OCI-LY7 (cell line): ENCODE data around the gene RBM20. TPM values are rescaled to one million over a fixed set of nuclear protein-coding genes. Genes with fewer than 3 reads are reported as not detected.
A peak's percentile ranks its signal among the peaks of the same experiment; 100 is the strongest.
"Not testable (repeated sequence)": the region's sequence is repeated elsewhere in the genome, so short reads cannot be mapped to it uniquely, and the experiment has no call there.

Source experiments
- BruUV-seq: library from RNA; stranded (reverse); fragments of 400-500 nt; replicated peaks from 2 replicates; lab custom pipeline; 2021; lab: Mats Ljungman, UMichigan
- CTCF ChIA-PET: fragments of 300-600 bp; sonication (Branson Sonifier 250); formaldehyde crosslinking; loops from one replicate; lab custom pipeline; 2022; ENCODE audit warnings: antibody characterized with exemption; ENCODE audit not compliant: unreplicated experiment; lab: Charles Lee
- POLR2A ChIA-PET: fragments of 300-600 bp; sonication (Branson Sonifier 250); formaldehyde crosslinking; loops from one replicate; lab custom pipeline; 2022; ENCODE audit warnings: antibody characterized with exemption; lab: Charles Lee
- DNase-seq: peaks from one replicate; pipeline ENCODE4 v3.0.0-alpha.2; 2015; ENCODE audit warnings: low spot score
- H2AFZ ChIP-seq: fragments of 200-600 bp; sonication (generic), shearing (Covaris generic); 2 replicates; pipeline ENCODE4 v1.6.1; 2014; ENCODE audit warnings: mild to moderate bottlenecking, antibody characterized with exemption, low read length, moderate library complexity
- H3K27ac ChIP-seq: fragments of 200-600 bp; sonication (generic); 2 replicates; pipeline ENCODE4 v1.5.1; 2014; ENCODE audit warnings: mixed run types, low read depth, mild to moderate bottlenecking, moderate library complexity, low read length, inconsistent platforms; ENCODE audit not compliant: poor library complexity, severe bottlenecking
- H3K36me3 ChIP-seq: fragments of 200-600 bp; sonication (generic); 2 replicates; pipeline ENCODE4 v1.6.1; 2014; ENCODE audit warnings: mild to moderate bottlenecking, antibody characterized with exemption, low read length, moderate library complexity, mixed read lengths; ENCODE audit not compliant: insufficient read depth
- H3K4me1 ChIP-seq: fragments of 200-600 bp; sonication (generic); 2 replicates; pipeline ENCODE4 v1.5.1; 2014; ENCODE audit warnings: mild to moderate bottlenecking, low read length; ENCODE audit not compliant: insufficient read depth, poor library complexity, severe bottlenecking
- H3K4me2 ChIP-seq: fragments of 200-600 bp; sonication (generic); 2 replicates; pipeline ENCODE4 v1.6.1; 2014; ENCODE audit warnings: mild to moderate bottlenecking, low read length
- H3K4me3 ChIP-seq: fragments of 200-600 bp; sonication (generic); 2 replicates; pipeline ENCODE4 v1.5.1; 2014; ENCODE audit warnings: mild to moderate bottlenecking, low read depth, low read length; ENCODE audit not compliant: poor library complexity, severe bottlenecking
- H3K79me2 ChIP-seq: fragments of 200-600 bp; sonication (generic); 2 replicates; pipeline ENCODE4 v1.6.1; 2016; ENCODE audit warnings: low read depth, mild to moderate bottlenecking, low read length, moderate library complexity, mixed read lengths; ENCODE audit not compliant: insufficient read depth
- H3K9me2 ChIP-seq: fragments of 200-600 bp; sonication (generic); 2 replicates; pipeline ENCODE4 v1.6.1; 2016; ENCODE audit warnings: mild to moderate bottlenecking, low read length, mixed read lengths; ENCODE audit not compliant: insufficient read depth
- H3K9me3 ChIP-seq: fragments of 200-600 bp; sonication (generic); 2 replicates; pipeline ENCODE4 v1.6.1; 2014; ENCODE audit warnings: mild to moderate bottlenecking, mixed run types, low read length, mixed read lengths
- H4K20me1 ChIP-seq: fragments of 200-600 bp; sonication (generic); 2 replicates; pipeline ENCODE4 v1.6.1; 2014; ENCODE audit warnings: mild to moderate bottlenecking, antibody characterized with exemption, low read length, moderate library complexity, mixed read lengths; ENCODE audit not compliant: insufficient read depth
- CTCF ChIP-seq: fragments of 200-600 bp; sonication (generic); conservative IDR thresholded peaks from 2 replicates; pipeline ENCODE4 v1.5.1; 2014; ENCODE audit warnings: mild to moderate bottlenecking, antibody characterized with exemption, low read length, moderate library complexity, mixed read lengths
- EZH2phosphoT487 ChIP-seq: fragments of 200-600 bp; sonication (generic); IDR thresholded peaks from 2 replicates; pipeline ENCODE4 v1.6.1; 2018; ENCODE audit warnings: low read depth, borderline replicate concordance, mild to moderate bottlenecking, mixed run types, antibody characterized with exemption, low read length, moderate library complexity, mixed read lengths
- intact Hi-C: fragments of 100-400 bp; cut with micrococcal nuclease; formaldehyde crosslinking; loops from one replicate; pipeline ENCODE4 v1.10.0; 2022; ENCODE audit not compliant: unreplicated experiment
- total RNA-seq, 2 experiments: library from RNA; depleted of rRNA in 1 of 2; stranded (reverse); fragments of >200 nt in 1 of 2; shearing (Covaris generic) in 1 of 2; gene quantifications; 2 replicates each; pipeline ENCODE4 v1.2.3, GENCODE V29; 2014 to 2022

The RBM20 gene
- total RNA-seq, 2 experiments from 2014 or later, result 0.35 to 1.0 TPM

GRCh38 chr10:110639858-110640257, 4.3 kb upstream of the RBM20 start:
- DNase-seq, H3K36me3 ChIP-seq, H3K27ac ChIP-seq, H3K4me2 ChIP-seq, H3K9me2 ChIP-seq, H3K9me3 ChIP-seq, H2AFZ ChIP-seq, H4K20me1 ChIP-seq, H3K79me2 ChIP-seq, BruUV-seq, H3K4me3 ChIP-seq: not testable (repeated sequence)
- peaks cover 34% of the 10 kb centered on the region for H3K4me1 ChIP-seq
- ChIA-PET CTCF (interaction anchor here (1.0 kb wide), 1 partner anchor 10 kb away, joined by 3 read pairs; no protein-coding TSS in a partner anchor), POLR2A (interaction anchor here (0.6 to 2.0 kb wide), 4 partner anchors 9 to 87 kb away, joined by 3 to 9 read pairs (median 6); no protein-coding TSS in a partner anchor)
- intact Hi-C loops, result loop anchor here (5.0 to 10.0 kb wide), 2 partner anchors 42 to 725 kb away; no protein-coding TSS in a partner anchor

GRCh38 chr10:110641256-110641655, 2.9 kb upstream of the RBM20 start:
- Histone ChIP-seq H3K79me2 (no peaks in the 10 kb centered on the region), H3K9me2 (no peaks in the 10 kb centered on the region), H3K4me3 (no peak overlapping the region), H3K4me2 (peak overlapping the region; percentile 79; the same call in 1 of the 2 replicates), H4K20me1 (no peaks in the 10 kb centered on the region), H3K36me3 (no peaks in the 10 kb centered on the region), H3K9me3 (no peaks in the 10 kb centered on the region), H2AFZ (no peak overlapping the region), H3K27ac (no peak overlapping the region), H3K4me1 (peaks cover 40% of the 10 kb centered on the region)
- TF ChIP-seq CTCF, result no peak
- TF ChIP-seq EZH2phosphoT487, result no peak
- intact Hi-C loops, result loop anchor here (5.0 to 10.0 kb wide), 2 partner anchors 41 to 726 kb away; no protein-coding TSS in a partner anchor
- ChIA-PET CTCF (no interaction called here), POLR2A (interaction anchor here (0.7 to 2.0 kb wide), 9 partner anchors 8 to 82 kb away, joined by 3 to 9 read pairs (median 3); no protein-coding TSS in a partner anchor)
- no TSS peak for BruUV-seq
- peak; percentile 58 for DNase-seq

- H3K4me2 ChIP-seq, result peak overlapping the region; percentile 79; the same call in 1 of the 2 replicates
- no TSS peak for BruUV-seq
- POLR2A ChIA-PET, result interaction anchor here (0.5 to 2.0 kb wide), 8 partner anchors 11 to 69 kb away, joined by 3 to 8 read pairs (median 4); no protein-coding TSS in a partner anchor
These were observed 1.7 kb upstream of the RBM20 start for GRCh38 chr10:110642204-110643034.

More at GRCh38 chr10:110642204-110643034, 1.7 kb upstream of the RBM20 start:
- no peaks in the 10 kb centered on the region for H3K9me3 ChIP-seq
- H3K4me1 ChIP-seq, result peaks cover 40% of the 10 kb centered on the region
- no peak for DNase-seq
- H3K27ac ChIP-seq, result no peak overlapping the region
- no peaks in the 10 kb centered on the region for H4K20me1 ChIP-seq
- H2AFZ ChIP-seq, result no peak overlapping the region
- CTCF ChIA-PET, result no interaction called here
- no peaks in the 10 kb centered on the region for H3K9me2 ChIP-seq
- intact Hi-C loops, result loop anchor here (5.0 to 10.0 kb wide), 2 partner anchors 40 to 728 kb away; no protein-coding TSS in a partner anchor
- no peak overlapping the region for H3K4me3 ChIP-seq
- peak; percentile 84; the same call in 1 of the 2 replicates for TF ChIP-seq EZH2phosphoT487
- no peak for TF ChIP-seq CTCF
- H3K79me2 ChIP-seq, result no peaks in the 10 kb centered on the region
- H3K36me3 ChIP-seq, result no peaks in the 10 kb centered on the region
